HG03571 (cell line): ENCODE data around the gene A1BG.
"Not testable (repeated sequence)": the region's sequence is repeated elsewhere in the genome, so short reads cannot be mapped to it uniquely, and the experiment has no call there.

Source experiments
- ATAC-seq: cut with Tn5 transposase; IDR thresholded peaks from one replicate; pipeline ENCODE4 v1.9.1; 2021; ENCODE audit not compliant: unreplicated experiment

Gene A1BG

DNA sequence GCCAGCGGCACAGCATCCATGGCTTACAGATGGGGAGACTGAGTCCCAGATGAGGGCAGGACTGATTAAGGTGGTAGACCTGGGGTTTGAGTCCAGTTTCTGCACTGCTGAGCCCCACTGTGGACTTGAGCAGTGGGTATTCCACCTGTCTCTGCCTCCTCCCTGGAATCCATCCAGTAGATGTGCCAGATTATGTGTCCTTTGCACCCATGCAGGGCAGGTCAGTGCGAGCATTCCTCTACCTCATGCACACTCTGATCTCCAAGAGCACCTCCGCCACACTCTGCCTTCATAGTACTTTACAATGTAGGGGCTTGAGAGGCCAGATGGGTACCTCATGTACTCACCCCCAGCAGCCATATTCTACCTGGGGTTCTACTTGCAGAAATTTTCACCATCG, 16.5 kb downstream of the A1BG start:
- no peak for ATAC-seq

- no peak for ATAC-seq
These were observed 17.1 kb downstream of the A1BG start for GRCh38 chr19:58336216-58336615.

GRCh38 chr19:58335630-58336029, 17.7 kb downstream of the A1BG start:
- no peak for ATAC-seq

- no peak for ATAC-seq
These were observed 18.5 kb downstream of the A1BG start for GRCh38 chr19:58334691-58335249.

DNA sequence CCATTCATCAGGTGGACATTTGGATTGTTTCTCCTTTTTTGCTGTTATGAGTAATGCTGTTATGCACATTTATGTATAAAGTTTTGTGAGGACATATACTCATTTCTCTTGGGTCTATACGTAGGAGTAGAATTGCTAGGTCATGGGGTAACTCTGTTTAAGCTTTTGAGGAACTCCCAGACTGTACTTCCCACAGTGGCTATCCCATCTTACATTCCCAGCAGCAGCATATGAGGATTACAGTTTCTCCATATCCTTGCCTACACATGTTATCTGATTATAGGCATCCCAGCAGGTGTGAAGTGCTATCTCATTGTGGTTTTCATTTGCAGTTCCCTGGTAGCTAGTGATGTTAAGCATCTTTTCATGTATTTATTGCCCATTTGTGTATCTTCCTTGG, 20.6 kb downstream of the A1BG start:
- no peak for ATAC-seq

- ATAC-seq = no peak
These were observed 22.8 kb downstream of the A1BG start for GRCh38 chr19:58330458-58330857.

DNA sequence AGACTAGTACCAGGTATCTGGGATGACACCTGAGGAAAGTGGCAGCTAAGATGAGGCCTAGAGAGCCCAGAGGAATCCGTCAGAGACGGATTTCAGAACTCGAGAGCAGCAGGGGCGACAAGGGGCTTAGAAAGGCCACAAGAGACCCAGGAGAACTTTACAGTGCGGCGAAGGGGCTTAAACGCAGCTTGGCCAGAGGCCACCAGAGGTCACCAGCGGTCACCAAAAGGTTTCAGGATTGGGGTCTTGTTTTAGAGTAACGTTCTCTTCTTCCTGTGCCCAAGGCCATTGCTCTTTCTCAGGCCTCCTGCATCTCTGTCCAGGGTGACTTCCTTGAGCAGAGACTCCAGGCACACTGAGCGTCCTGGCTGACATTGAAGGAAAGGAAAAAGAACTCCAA, 24.3 kb downstream of the A1BG start:
- no peak for ATAC-seq

DNA sequence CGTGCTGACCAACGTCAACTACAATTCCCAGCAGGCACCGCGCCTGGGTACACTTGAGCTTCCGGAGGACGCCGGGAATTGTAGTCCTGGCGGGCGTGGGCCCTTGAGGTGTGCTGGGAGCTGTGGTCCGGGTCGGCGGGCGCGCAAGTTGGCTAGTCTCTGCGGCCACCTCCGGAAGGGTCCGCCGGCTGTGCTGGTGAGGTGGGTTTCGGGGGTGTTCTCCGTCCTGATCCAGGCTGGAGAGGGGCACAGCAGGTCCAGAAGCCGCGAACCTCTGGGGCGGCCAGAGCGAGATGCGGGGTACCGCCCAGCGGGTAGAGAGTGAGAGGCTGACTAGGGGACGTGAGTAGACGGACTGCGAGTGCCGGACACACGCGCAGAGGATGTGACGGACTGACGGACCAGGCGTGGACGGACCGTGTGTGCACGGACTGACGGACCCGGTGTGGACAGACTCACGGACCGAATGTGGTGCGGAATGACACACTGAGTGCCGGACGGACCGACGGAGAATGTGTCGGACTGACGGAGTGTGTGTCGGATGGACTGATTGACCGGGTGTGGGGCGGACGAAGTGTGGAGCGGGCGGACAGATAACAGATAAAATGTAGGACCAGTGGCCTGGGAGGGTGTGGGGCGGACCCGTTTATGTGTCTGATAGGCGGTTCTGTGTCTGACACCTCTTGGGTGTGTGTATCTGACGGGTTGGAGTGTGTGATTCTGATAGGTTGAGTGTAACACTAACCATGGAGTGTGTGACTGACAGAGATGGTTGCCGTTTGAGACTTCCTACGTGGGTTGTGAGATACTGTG, 26.2 kb downstream of the A1BG start, which contains the start of gene ZSCAN22:
Gene ZSCAN22 (plus strand): TSS at position 81 of the 813 bp plus-strand sequence. CDS start 7,809 bp downstream, outside the sequence.
- peak; percentile 73 for ATAC-seq

- ATAC-seq = no peak
These were observed 26.8 kb downstream of the A1BG start for GRCh38 chr19:58326501-58326913.

GRCh38 chr19:58325311-58326022, 27.8 kb downstream of the A1BG start:
- no peak for ATAC-seq

DNA sequence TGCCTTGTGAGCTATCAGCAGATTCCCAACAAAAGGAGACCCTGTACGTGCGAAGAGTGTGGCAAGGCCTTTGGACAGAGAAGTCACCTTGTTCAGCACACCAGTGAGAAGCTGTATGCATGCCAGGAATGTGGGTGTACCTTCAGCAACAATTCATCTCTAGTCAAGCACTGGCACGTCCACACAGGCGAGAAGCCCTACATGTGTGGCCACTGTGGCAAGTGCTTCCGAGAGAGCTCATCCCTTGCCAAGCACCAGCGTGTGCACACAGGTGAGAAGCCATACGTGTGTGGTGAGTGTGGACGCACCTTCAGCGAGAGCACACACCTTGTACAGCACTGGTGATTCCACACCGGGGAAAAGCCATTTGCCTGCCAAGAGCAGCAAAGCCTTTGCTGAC, 34.1 kb downstream of the A1BG start:
- no peak for ATAC-seq

DNA sequence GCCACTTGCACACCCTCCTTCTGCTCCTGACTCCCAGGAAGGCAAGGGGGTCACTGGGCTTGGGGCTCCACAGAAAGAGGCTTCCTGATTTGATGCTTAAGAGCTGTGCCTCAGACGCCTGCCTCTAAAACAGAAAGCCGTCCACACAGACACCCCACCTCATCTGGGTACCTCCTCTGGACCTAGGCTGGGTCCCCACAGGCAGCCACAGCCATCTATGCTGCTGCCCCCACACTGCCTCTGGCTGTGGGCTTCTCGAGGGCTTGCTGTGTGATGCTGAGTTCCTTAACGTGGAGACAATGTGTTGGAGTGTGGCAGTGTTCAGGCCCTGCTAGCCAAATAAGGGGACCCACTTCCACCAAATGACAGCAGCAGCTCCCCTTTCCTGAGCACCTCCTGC, 35.0 kb downstream of the A1BG start:
- no peak for ATAC-seq

DNA sequence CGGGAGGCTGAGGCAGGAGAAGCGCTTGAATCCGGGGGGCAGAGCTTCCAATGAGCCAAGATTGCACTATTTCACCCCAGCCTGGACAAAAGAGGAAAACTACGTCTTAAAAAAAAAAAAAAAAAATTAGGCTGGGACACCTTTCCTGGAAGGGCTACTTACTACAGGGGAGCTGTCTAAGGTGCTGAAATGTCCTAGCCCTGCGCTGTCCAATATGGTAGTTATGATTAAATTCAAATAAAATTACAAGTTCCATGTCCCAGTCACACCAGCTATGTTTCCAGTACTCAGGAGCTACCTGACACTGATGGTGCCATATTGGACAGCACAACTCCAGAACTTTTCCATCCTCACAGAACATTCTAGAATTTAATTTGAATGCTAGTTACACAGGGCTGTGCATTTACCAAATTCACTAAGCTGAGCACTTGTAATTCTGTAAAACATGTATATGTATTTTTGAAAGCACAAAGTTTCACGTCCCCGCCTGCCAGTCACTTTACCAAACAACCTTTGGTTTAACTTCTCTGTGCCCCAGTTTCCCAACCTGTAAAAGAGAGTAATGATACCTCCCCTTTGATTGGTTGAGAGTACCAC, 35.7 kb downstream of the A1BG start:
- no peak for ATAC-seq

- ATAC-seq = no peak
These were observed 37.7 kb downstream of the A1BG start for GRCh38 chr19:58315580-58315979.

- no peak for ATAC-seq
These were observed 41.9 kb downstream of the A1BG start for GRCh38 chr19:58311345-58311865.

DNA sequence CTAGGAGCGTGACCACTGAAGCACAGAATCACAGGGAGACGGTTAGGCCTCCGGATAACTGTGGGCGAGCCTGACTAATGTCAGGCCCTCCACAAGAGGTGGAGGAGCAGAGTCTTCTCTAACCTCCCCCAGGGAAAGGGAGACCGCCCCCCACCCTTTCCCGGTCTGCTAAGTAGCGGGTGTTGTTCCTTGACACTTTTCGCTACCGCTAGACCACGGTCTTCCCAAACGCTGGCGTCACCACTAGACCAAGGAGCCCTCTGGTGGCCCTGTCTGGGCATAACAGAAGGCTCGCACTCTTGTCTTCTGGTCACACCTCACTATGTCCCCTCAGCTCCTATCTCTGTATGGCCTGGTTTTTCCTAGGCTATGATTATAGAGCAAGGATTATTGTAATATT, 42.6 kb downstream of the A1BG start:
- not testable (repeated sequence) for ATAC-seq

- ATAC-seq = no peak
These were observed 45.6 kb downstream of the A1BG start for GRCh38 chr19:58307736-58308135.

GRCh38 chr19:58305932-58306323, 47.4 kb downstream of the A1BG start:
- ATAC-seq = no peak

- ATAC-seq = peak; percentile 92
These were observed 48.0 kb downstream of the A1BG start, which contains the start of gene ERVK3-1 for GRCh38 chr19:58305065-58305931. Gene ERVK3-1 (plus strand): TSS chr19:58305377. CDS start chr19:58312169, 6,792 bp downstream.

- no peak for ATAC-seq
These were observed 48.6 kb downstream of the A1BG start for GRCh38 chr19:58304748-58305064.
